Measurements from ENCODE around the gene PARS2.
"Not testable (repeated sequence)": the region's sequence is repeated elsewhere in the genome, so short reads cannot be mapped to it uniquely, and the experiment has no call there.

PARS2 gene

GRCh38 chr1:54788459-54788858, 24.1 kb upstream of the PARS2 start:
- no peaks in the 10 kb centered on the region for H3K4me1 Mint-ChIP-seq (ENCODE audit: low read depth)
- peaks cover 6% of the 10 kb centered on the region for H3K36me3 Mint-ChIP-seq (ENCODE audit: low read depth)
- peaks cover 4% of the 10 kb centered on the region for H3K9me3 Mint-ChIP-seq
- no peak overlapping the region for H3K27ac Mint-ChIP-seq
- no peak overlapping the region for H3K4me3 Mint-ChIP-seq
- no peaks in the 10 kb centered on the region for H3K27me3 Mint-ChIP-seq

DNA sequence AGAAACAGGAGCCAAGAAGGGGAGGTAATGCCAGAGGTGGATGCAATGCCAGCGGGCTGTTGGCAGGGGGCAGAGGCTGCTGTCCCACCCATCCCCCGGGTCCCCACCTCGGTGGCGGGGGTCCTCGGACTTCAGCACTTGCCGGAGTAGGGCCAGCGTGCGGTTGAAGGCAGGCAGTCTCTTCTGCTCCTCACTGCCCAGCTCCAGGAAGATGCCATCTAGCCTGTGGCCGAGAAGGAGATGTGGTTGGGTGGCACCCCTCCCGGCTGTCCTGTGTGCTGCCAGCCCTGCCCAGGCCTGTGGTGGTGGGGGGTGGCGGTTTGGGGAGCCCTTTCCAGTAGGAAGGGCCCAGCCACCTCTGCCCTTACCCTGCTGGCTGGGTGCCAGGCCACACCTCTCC, 23.3 kb upstream of the PARS2 start:
- Mint-ChIP-seq H3K4me3 (no peak overlapping the region), H3K4me1 (ENCODE audit: low read depth) (no peaks in the 10 kb centered on the region), H3K27ac (no peak overlapping the region), H3K36me3 (ENCODE audit: low read depth) (peaks cover 9% of the 10 kb centered on the region), H3K27me3 (no peaks in the 10 kb centered on the region), H3K9me3 (peaks cover 4% of the 10 kb centered on the region)

DNA sequence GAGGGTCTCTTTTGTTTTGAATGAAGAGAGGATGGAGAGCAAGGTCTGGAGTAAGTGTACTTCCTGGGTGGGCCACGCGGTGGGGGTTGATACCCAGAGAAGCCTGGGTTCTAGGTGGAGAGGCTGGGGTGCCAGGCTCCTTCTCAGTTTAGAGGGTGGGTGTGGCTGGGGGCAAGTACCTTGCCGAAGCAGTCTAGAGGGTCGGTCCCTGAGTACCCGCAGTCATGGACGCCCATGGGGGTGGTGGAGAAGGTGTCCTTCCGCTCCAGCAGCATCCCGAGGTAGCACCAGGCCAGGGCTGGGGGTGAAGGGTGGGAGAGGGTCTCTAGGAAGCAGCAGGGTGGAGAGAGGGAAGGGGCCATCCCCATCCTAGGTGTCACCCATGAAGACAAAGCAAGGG, 22.5 kb upstream of the PARS2 start:
- H3K4me3 Mint-ChIP-seq = no peak overlapping the region
- H3K4me1 Mint-ChIP-seq (ENCODE audit: low read depth) = no peaks in the 10 kb centered on the region
- H3K27ac Mint-ChIP-seq = no peak overlapping the region
- no peaks in the 10 kb centered on the region for H3K27me3 Mint-ChIP-seq
- H3K36me3 Mint-ChIP-seq (ENCODE audit: low read depth) = peaks cover 7% of the 10 kb centered on the region
- H3K9me3 Mint-ChIP-seq = no peaks in the 10 kb centered on the region

- no peak overlapping the region for H3K4me3 Mint-ChIP-seq
- H3K4me1 Mint-ChIP-seq (ENCODE audit: low read depth) = no peaks in the 10 kb centered on the region
- no peaks in the 10 kb centered on the region for H3K9me3 Mint-ChIP-seq
- peaks cover 9% of the 10 kb centered on the region for H3K36me3 Mint-ChIP-seq (ENCODE audit: low read depth)
- H3K27ac Mint-ChIP-seq = no peak overlapping the region
- H3K27me3 Mint-ChIP-seq = no peaks in the 10 kb centered on the region
These were observed 19.7 kb upstream of the PARS2 start for GRCh38 chr1:54784066-54784465.

GRCh38 chr1:54782588-54782987, 18.3 kb upstream of the PARS2 start:
- H3K9me3 Mint-ChIP-seq = no peaks in the 10 kb centered on the region
- no peaks in the 10 kb centered on the region for H3K4me1 Mint-ChIP-seq (ENCODE audit: low read depth)
- H3K27me3 Mint-ChIP-seq = no peaks in the 10 kb centered on the region
- H3K4me3 Mint-ChIP-seq = no peak overlapping the region
- peaks cover 9% of the 10 kb centered on the region for H3K36me3 Mint-ChIP-seq (ENCODE audit: low read depth)
- no peak overlapping the region for H3K27ac Mint-ChIP-seq

GRCh38 chr1:54782156-54782555, 17.8 kb upstream of the PARS2 start:
- H3K36me3 Mint-ChIP-seq (ENCODE audit: low read depth) = peaks cover 9% of the 10 kb centered on the region
- H3K27ac Mint-ChIP-seq = no peak overlapping the region
- H3K4me3 Mint-ChIP-seq = no peak overlapping the region
- no peaks in the 10 kb centered on the region for H3K4me1 Mint-ChIP-seq (ENCODE audit: low read depth)
- no peaks in the 10 kb centered on the region for H3K27me3 Mint-ChIP-seq
- no peaks in the 10 kb centered on the region for H3K9me3 Mint-ChIP-seq

GRCh38 chr1:54781023-54781723, 16.9 kb upstream of the PARS2 start:
- H3K4me1 Mint-ChIP-seq (ENCODE audit: low read depth) = no peaks in the 10 kb centered on the region
- H3K27me3 Mint-ChIP-seq = no peaks in the 10 kb centered on the region
- H3K9me3 Mint-ChIP-seq = no peaks in the 10 kb centered on the region
- no peak overlapping the region for H3K4me3 Mint-ChIP-seq
- H3K36me3 Mint-ChIP-seq (ENCODE audit: low read depth) = peaks cover 9% of the 10 kb centered on the region
- no peak overlapping the region for H3K27ac Mint-ChIP-seq

DNA sequence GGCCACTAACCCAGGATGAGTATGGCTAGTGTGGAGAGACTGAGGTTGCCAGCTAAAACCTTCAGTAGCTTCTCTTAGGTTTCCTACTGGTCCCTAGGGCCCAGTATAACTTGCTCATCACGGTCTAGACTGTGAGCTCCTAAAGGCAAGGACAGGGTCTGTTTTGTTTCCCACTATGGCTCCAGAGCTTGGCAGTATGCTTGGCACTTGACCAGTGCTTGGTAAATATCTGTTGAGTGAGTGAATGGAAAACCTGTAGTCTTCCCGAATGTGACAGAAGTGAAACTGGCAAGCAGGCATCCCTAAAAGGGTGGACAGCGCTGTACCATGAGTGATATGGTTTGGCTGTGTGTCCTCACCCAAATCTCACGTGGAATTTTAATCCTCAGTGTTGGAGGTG, 13.1 kb upstream of the PARS2 start:
- no peaks in the 10 kb centered on the region for H3K4me1 Mint-ChIP-seq (ENCODE audit: low read depth)
- H3K27ac Mint-ChIP-seq = no peak overlapping the region
- no peaks in the 10 kb centered on the region for H3K27me3 Mint-ChIP-seq
- no peaks in the 10 kb centered on the region for H3K9me3 Mint-ChIP-seq
- H3K36me3 Mint-ChIP-seq (ENCODE audit: low read depth) = peaks cover 4% of the 10 kb centered on the region
- H3K4me3 Mint-ChIP-seq = no peak overlapping the region

GRCh38 chr1:54777011-54777410, 12.7 kb upstream of the PARS2 start:
- Mint-ChIP-seq H3K27ac (no peak overlapping the region), H3K4me3 (no peak overlapping the region), H3K4me1 (ENCODE audit: low read depth) (no peaks in the 10 kb centered on the region), H3K36me3 (ENCODE audit: low read depth) (peaks cover 4% of the 10 kb centered on the region), H3K9me3 (no peaks in the 10 kb centered on the region), H3K27me3 (no peaks in the 10 kb centered on the region)

DNA sequence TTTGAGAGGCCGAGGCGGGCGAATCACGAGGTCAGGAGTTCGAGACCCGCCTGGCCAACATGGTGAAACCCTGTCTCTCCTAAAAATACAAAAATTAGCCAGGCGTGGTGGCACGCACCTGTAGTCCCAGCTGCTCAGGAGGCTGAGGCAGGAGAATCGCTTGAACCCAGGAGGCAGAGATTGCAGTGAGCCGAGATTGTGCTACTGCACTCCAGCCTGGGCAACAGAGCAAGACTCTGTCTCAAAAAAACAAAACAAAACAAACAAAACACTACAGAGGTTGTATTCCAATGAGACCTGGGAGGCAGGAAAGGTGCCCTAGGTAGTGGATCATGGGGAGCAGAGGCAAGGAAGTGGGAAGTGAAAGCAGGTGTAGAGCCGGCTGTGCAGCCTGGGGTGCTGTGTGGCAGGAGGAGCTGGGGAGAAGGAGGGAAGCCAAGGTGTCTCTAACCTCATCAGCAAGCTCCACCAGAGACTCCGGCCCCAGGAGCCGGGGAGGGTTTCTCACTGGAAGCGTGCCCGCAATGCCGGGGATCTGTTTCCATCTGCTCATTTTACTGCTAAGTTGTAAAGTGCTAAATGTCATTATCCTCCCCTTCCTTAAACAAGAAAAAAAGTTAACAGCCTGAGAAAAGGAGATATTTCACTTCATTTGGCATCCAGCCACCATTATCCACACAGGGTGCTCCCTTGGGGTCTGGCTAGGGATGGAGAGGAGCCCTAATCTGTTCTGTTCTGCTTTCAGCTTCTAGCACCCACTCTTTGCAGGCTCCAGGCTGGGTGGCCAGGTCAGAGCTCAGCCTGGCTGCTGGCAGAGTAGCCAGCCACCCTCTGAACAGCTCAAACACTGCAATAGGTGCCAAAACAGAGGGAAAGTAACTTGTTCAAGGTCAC, 11.8 kb upstream of the PARS2 start:
- H3K27me3 Mint-ChIP-seq; H3K27ac Mint-ChIP-seq; H3K9me3 Mint-ChIP-seq; H3K4me3 Mint-ChIP-seq; H3K4me1 Mint-ChIP-seq (ENCODE audit: low read depth); H3K36me3 Mint-ChIP-seq (ENCODE audit: low read depth): not testable (repeated sequence)

GRCh38 chr1:54774820-54775498, 10.6 kb upstream of the PARS2 start:
- H3K4me1 Mint-ChIP-seq (ENCODE audit: low read depth) = no peaks in the 10 kb centered on the region
- H3K27me3 Mint-ChIP-seq = no peaks in the 10 kb centered on the region
- H3K36me3 Mint-ChIP-seq (ENCODE audit: low read depth) = no peaks in the 10 kb centered on the region
- no peak overlapping the region for H3K4me3 Mint-ChIP-seq
- H3K9me3 Mint-ChIP-seq = no peaks in the 10 kb centered on the region
- no peak overlapping the region for H3K27ac Mint-ChIP-seq

DNA sequence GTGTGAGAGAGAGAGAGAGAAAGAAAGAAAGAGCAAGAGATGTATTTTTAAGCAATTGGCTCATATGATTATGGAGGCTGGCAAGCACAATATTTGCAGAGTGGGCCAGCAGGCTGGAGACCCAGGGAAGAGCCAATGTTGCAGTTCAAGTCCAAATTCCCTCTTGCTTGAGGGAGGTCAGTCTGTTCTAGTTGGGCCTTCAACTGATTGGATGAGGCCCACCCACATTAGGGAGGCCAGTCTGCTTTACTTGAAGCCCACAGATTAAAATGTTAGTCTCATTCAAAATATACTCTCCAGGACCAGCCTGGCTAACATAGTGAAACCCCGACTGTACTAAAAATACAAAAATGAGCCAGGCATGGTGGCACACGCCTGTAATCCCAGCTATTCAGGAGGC, 8.6 kb upstream of the PARS2 start:
- Mint-ChIP-seq H3K9me3 (no peaks in the 10 kb centered on the region), H3K27ac (no peak overlapping the region), H3K4me3 (no peak overlapping the region), H3K36me3 (ENCODE audit: low read depth) (no peaks in the 10 kb centered on the region), H3K27me3 (no peaks in the 10 kb centered on the region), H3K4me1 (ENCODE audit: low read depth) (no peaks in the 10 kb centered on the region)

GRCh38 chr1:54768093-54768492, 3.8 kb upstream of the PARS2 start:
- Mint-ChIP-seq H3K27me3 (no peaks in the 10 kb centered on the region), H3K36me3 (ENCODE audit: low read depth) (peaks cover under 1% of the 10 kb centered on the region), H3K4me1 (ENCODE audit: low read depth) (peaks cover 14% of the 10 kb centered on the region), H3K9me3 (no peaks in the 10 kb centered on the region), H3K27ac (no peak overlapping the region), H3K4me3 (no peak overlapping the region)

DNA sequence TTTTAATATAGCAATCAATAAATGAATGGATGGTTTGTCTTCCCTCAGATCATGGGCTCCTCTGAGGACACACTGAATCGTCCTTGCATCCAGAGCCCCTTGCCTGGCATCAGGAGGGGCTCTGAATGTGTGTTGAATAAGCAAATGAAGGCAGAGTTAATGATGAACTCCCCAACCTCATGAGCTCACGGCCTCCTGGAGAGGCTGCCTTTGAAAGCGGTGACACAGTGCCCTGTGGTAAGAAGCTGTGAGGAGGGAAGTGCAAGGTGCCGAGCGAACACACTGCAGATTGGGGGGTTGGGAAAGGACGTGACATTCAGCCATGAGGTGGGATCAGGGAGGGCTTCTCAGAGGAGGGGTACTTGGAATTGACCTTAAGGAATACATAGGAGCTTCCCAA, 3.2 kb upstream of the PARS2 start:
- Mint-ChIP-seq H3K27me3 (no peaks in the 10 kb centered on the region), H3K36me3 (ENCODE audit: low read depth) (peaks cover 4% of the 10 kb centered on the region), H3K9me3 (no peaks in the 10 kb centered on the region), H3K4me3 (no peak overlapping the region), H3K27ac (no peak overlapping the region), H3K4me1 (ENCODE audit: low read depth) (peaks cover 19% of the 10 kb centered on the region)

DNA sequence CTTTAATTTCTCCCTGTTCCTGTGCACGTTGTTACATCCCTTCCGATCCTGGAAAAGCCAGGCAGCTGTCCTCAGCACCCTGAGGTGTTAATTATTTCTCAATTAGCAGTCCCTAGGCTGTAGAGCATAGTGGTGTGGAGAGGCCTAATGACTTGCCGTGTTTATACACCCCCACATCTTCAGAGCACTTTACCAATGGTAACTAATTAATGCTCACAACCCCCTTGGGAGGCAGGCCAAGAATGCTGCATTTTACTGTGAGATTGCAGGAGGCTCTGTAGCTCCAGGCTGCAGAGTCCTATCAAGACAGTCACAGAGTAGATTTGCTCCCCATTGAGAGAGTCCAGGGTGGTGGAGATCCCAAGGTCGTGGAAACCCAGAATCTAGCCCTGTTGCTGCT, 2.4 kb upstream of the PARS2 start:
- Mint-ChIP-seq H3K27ac (no peak overlapping the region), H3K27me3 (no peaks in the 10 kb centered on the region), H3K36me3 (ENCODE audit: low read depth) (peaks cover 4% of the 10 kb centered on the region), H3K4me1 (ENCODE audit: low read depth) (peaks cover 19% of the 10 kb centered on the region), H3K4me3 (no peak overlapping the region), H3K9me3 (no peaks in the 10 kb centered on the region)
